Measurements from ENCODE around the gene DGKH.
"Not testable (repeated sequence)": the region's sequence is repeated elsewhere in the genome, so short reads cannot be mapped to it uniquely, and the experiment has no call there.

DGKH gene

GRCh38 chr13:42083138-42083770, 34.8 kb downstream of the DGKH start:
- Histone ChIP-seq H3K9me3 (no peaks in the 10 kb centered on the region), H3K4me1 (ENCODE audit: control insufficient read depth in 1 of 2, insufficient read depth in 1 of 2, low read depth in 1 of 2, low read length in 1 of 2) (no peaks in the 10 kb centered on the region), H3K4me3 (ENCODE audit: low read depth in 1 of 2, low read length in 1 of 2) (no peak overlapping the region), H3K27me3 (no peaks in the 10 kb centered on the region), H3K36me3 (no peaks in the 10 kb centered on the region), H3K27ac (no peak overlapping the region)
- no peak for TF ChIP-seq CTCF (IDR thresholded peaks at IDR 0.05)

DNA sequence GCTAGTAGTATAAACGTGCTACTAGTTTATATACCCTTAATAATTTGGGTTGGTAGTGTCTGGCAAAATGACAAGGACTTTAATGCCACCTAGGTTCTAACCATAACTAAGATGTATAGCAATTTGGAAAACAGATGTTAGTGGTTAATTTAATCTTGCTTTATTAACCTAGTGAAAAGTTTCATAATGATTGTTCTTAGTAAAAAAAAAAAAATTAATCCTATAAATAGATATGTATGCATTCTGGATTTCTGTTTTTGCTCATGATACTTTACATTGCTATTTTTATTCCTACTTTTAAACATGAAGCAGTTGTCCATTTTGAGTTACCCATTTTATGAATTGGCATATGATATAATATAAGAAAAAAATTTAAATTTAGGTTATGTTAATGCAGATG, 36.3 kb downstream of the DGKH start:
- Histone ChIP-seq H3K9me3 (no peaks in the 10 kb centered on the region), H3K36me3 (no peaks in the 10 kb centered on the region), H3K4me1 (ENCODE audit: control insufficient read depth in 1 of 2, insufficient read depth in 1 of 2, low read depth in 1 of 2, low read length in 1 of 2) (no peaks in the 10 kb centered on the region), H3K4me3 (ENCODE audit: low read depth in 1 of 2, low read length in 1 of 2) (no peak overlapping the region), H3K27me3 (no peaks in the 10 kb centered on the region), H3K27ac (no peak overlapping the region)
- no peak for TF ChIP-seq CTCF (IDR thresholded peaks at IDR 0.05)

GRCh38 chr13:42086582-42086981, 38.1 kb downstream of the DGKH start:
- Histone ChIP-seq H3K36me3 (no peaks in the 10 kb centered on the region), H3K4me1 (ENCODE audit: control insufficient read depth in 1 of 2, insufficient read depth in 1 of 2, low read depth in 1 of 2, low read length in 1 of 2) (no peaks in the 10 kb centered on the region), H3K27me3 (no peaks in the 10 kb centered on the region), H3K9me3 (no peaks in the 10 kb centered on the region), H3K4me3 (ENCODE audit: low read depth in 1 of 2, low read length in 1 of 2) (no peak overlapping the region), H3K27ac (no peak overlapping the region)
- no peak for TF ChIP-seq CTCF (IDR thresholded peaks at IDR 0.05)

DNA sequence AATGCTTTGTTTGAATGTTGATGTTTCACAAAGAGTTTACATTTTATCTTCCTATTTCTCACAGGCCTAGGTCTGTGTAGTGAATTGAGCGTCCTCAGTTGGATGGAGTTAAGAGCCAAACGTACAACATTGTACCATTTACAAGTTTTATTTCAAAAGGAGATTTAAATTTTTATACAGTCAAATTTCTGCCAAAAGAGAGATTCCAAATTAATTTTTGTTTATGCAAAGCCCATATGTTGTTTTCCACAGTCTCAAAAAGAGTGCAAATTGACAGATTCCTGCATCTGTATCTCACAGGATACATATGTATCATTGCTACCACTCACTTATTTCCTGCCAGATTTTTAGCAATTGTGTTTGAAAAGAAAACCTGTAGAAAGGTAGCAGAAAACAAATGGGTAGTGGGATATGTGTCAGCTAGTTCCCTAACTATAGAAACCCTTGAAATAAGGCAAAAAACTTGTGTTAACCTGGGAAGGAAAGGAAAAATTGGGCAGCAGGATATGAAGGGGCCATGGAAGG, 46.1 kb downstream of the DGKH start:
- no peak overlapping the region for H3K27ac ChIP-seq
- no peak for TF ChIP-seq CTCF (IDR thresholded peaks at IDR 0.05)

GRCh38 chr13:42096222-42096621, 47.8 kb downstream of the DGKH start:
- H3K4me3 ChIP-seq (ENCODE audit: low read depth in 1 of 2, low read length in 1 of 2); H3K27me3 ChIP-seq; H3K4me1 ChIP-seq (ENCODE audit: control insufficient read depth in 1 of 2, insufficient read depth in 1 of 2, low read depth in 1 of 2, low read length in 1 of 2); H3K27ac ChIP-seq; H3K9me3 ChIP-seq; H3K36me3 ChIP-seq: not testable (repeated sequence)

More for the DNA sequence above, 46.1 kb downstream of the DGKH start:
- H3K4me1 ChIP-seq (ENCODE audit: control insufficient read depth in 1 of 2, insufficient read depth in 1 of 2, low read depth in 1 of 2, low read length in 1 of 2): no peaks in the 10 kb centered on the region
- H3K4me3 ChIP-seq (ENCODE audit: low read depth in 1 of 2, low read length in 1 of 2): no peak overlapping the region
- H3K9me3 ChIP-seq: no peaks in the 10 kb centered on the region
- no peaks in the 10 kb centered on the region for H3K36me3 ChIP-seq
- H3K27me3 ChIP-seq: no peaks in the 10 kb centered on the region

DNA sequence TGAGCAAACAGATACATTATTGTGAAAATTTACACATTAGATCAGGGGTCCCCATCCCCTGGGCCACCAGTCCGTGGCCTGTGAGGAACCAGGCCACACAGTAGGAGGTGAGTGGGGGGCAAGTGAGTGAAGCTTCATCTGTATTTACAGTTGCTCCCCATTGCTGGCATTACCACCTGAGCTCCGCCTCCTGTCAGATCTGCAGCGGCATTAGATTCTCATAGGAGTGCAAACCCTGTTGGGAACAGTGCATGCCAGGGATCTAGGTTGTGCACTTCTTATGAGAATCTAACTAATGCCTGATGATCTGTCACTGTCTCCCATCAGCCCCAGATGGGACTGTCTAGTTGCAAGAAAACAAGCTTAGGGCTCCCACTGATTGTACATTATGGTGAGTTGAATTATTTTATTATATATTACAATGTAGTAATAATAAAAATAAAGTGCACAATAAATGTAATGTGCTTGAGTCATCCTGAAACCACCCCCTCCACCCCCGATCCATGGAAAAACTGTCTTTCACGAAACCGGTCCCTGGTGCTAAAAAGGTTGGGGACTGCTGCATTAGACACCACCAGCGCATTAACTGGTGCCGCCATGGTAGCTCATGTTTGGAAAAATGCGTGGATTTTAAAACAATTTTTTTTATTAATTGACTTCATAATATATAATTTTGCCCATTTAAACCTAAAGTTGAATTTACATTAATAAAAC, 51.7 kb downstream of the DGKH start:
- Histone ChIP-seq H3K36me3 (no peaks in the 10 kb centered on the region), H3K27me3 (no peaks in the 10 kb centered on the region), H3K4me3 (ENCODE audit: low read depth in 1 of 2, low read length in 1 of 2) (no peak overlapping the region), H3K27ac (no peak overlapping the region), H3K4me1 (ENCODE audit: control insufficient read depth in 1 of 2, insufficient read depth in 1 of 2, low read depth in 1 of 2, low read length in 1 of 2) (no peaks in the 10 kb centered on the region), H3K9me3 (no peaks in the 10 kb centered on the region)
- TF ChIP-seq CTCF (IDR thresholded peaks at IDR 0.05): no peak

Measured in neutrophil (primary cell).